ENCODE results near the gene KCTD5.

DNA sequence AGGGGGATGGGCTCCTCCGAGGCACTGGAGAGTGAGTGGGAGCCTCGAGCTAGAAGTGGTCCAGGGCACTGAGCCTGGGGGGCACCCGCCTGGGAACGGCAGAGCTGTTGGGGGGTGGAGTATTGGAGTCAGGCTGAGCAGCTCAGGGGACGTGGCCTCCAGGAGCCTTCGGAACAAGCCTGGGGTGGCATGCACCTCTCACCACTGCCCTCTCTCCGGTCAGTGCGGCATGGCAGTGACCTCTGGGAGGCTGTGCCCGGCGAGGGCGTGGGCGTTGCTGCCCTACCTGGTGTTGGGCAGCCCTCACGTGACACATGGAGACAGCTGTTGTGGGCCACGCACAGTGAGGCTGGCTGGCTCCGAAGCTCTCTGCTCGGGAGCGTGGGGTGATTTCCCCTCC, 23.8 kb downstream of the KCTD5 start:
- no peak for TF ChIP-seq POLR2AphosphoS5 (IDR thresholded peaks at IDR 0.05)
- no peak for TF ChIP-seq CTCF (IDR thresholded peaks at IDR 0.05)
- TF ChIP-seq POLR2A (IDR thresholded peaks at IDR 0.05), result no peak
- no peak for TF ChIP-seq EP300 (IDR thresholded peaks at IDR 0.05)

Data from gastroesophageal sphincter (tissue), 3 donors.